ENCODE results near the gene CXCL1.

Gene CXCL1

DNA sequence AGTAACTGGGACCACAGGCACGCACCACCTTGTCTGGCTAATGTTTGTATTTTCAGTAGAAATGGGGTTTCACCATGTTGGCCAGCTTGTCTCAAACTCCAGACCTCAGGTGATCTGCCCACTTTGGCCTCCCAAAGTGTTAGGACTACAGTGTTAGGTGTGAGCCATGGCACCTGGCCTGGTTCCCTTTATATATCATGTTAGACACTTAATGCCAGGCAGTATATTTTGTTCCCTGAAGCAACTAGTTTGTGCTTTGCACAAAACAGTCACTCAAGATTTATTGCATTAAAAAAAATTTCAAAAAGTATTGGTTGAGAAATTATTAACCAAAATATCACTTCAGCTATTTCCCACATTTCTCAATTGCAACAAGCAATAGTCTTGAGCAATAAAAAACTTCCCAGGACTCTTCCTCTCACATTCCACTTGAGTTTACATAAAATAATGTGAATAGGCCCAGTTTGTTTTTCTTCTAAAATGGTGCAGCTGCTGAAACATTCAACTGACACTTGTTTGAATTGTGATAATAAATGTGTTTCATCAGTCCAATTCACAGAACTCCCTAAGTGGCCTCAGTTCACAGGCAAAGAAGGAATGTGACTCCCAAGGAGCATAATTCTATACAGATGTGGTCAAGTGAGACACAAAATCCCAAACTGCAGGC is 22.7 kb downstream of the CXCL1 start:
- H3K4ac ChIP-seq (ENCODE audit: low read depth in 1 of 2, low read length in 2 of 2) = peak overlapping the region; percentile 59 to 91
- H3K4me3 ChIP-seq (ENCODE audit: insufficient read depth in 1 of 2, low read depth in 1 of 2, low read length in 2 of 2) = peak overlapping the region in 1 of 2 experiments; percentile 12
- no peaks in the 10 kb centered on the region for H3K9me3 ChIP-seq (ENCODE audit: control insufficient read depth, low read length)
- peak overlapping the region; percentile 81 for H2AK5ac ChIP-seq (ENCODE audit: low read length, severe bottlenecking)
- DNase-seq = peak; percentile 79
- no peaks in the 10 kb centered on the region for H3K36me3 ChIP-seq (ENCODE audit: control insufficient read depth in 1 of 2, insufficient read depth in 2 of 2, low read depth in 1 of 2, low read length in 2 of 2)
- peak overlapping the region; percentile 80 for H4K8ac ChIP-seq (ENCODE audit: low read length)
- peak overlapping the region in 1 of 2 experiments; percentile 83 for H3K14ac ChIP-seq (ENCODE audit: low read length in 2 of 2)
- H3K23ac ChIP-seq (ENCODE audit: low read length in 2 of 2) = no peak overlapping the region
- no peak overlapping the region for H4K91ac ChIP-seq (ENCODE audit: low read length)
- peaks cover 9% of the 10 kb centered on the region for H3K4me1 ChIP-seq (ENCODE audit: control insufficient read depth, insufficient read depth, low read depth, low read length)
- no peaks in the 10 kb centered on the region for H3K27me3 ChIP-seq (ENCODE audit: control insufficient read depth in 1 of 2, insufficient read depth in 1 of 2, low read length in 2 of 2)
- H3K4me2 ChIP-seq (ENCODE audit: low read length, poor library complexity, severe bottlenecking) = no peak overlapping the region
- H3K18ac ChIP-seq (ENCODE audit: low read depth in 1 of 2, low read length in 2 of 2) = peak overlapping the region; percentile 13 to 89
- no peak overlapping the region for H2AFZ ChIP-seq (ENCODE audit: low read depth, low read length)
- H2BK12ac ChIP-seq (ENCODE audit: low read length in 2 of 2) = peak overlapping the region; percentile 57 to 98
- H3K79me1 ChIP-seq (replicated peaks; ENCODE audit: low read length, poor library complexity, severe bottlenecking) = no peaks in the 10 kb centered on the region
- no peak overlapping the region for H3K9ac ChIP-seq (ENCODE audit: low read length)
- no peak overlapping the region for H2BK15ac ChIP-seq (ENCODE audit: low read depth, poor library complexity, severe bottlenecking)
- peak overlapping the region; percentile 35 for H2BK120ac ChIP-seq (ENCODE audit: low read depth, low read length)
- peak overlapping the region; percentile 33 for H2BK5ac ChIP-seq (ENCODE audit: low read depth, low read length, poor library complexity, severe bottlenecking)
- WGBS = 90% methylated on average over 1 of the region's 1 CpG
- peak overlapping the region; percentile 88 for H3K27ac ChIP-seq (ENCODE audit: low read length, poor library complexity, severe bottlenecking)

DNA sequence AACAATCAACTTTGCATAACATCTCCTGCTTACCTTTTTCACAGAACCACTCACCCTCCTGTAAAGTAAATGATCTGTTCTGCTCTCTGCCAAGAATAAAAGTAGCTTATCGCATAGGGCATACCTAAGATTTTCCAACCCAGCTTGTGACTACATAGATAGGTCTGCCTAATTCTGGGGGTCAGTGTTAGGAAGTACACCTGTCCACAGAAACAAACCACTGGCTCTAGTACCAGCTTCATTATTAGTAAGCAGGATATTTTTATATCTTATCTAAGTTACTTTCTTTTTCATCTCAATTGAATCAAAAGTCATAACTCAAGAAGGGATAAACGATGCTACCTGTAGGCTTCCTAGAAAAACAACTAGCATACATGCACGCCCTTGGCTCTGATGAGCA is 23.8 kb downstream of the CXCL1 start:
- WGBS = 63% methylated on average over 2 of the region's 3 CpGs
- Histone ChIP-seq H3K18ac (ENCODE audit: low read depth in 1 of 2, low read length in 2 of 2) (peak overlapping the region; percentile 58 to 72), H3K23ac (ENCODE audit: low read length in 2 of 2) (no peak overlapping the region), H4K91ac (ENCODE audit: low read length) (no peak overlapping the region), H2BK15ac (ENCODE audit: low read depth, poor library complexity, severe bottlenecking) (no peak overlapping the region), H3K9ac (ENCODE audit: low read length) (no peak overlapping the region), H3K14ac (ENCODE audit: low read length in 2 of 2) (no peak overlapping the region), H2BK12ac (ENCODE audit: low read length in 2 of 2) (peak overlapping the region; percentile 73 to 92), H2BK120ac (ENCODE audit: low read depth, low read length) (no peak overlapping the region), H3K27me3 (ENCODE audit: control insufficient read depth in 1 of 2, insufficient read depth in 1 of 2, low read length in 2 of 2) (no peaks in the 10 kb centered on the region), H2AK5ac (ENCODE audit: low read length, severe bottlenecking) (peak overlapping the region; percentile 100), H2BK5ac (ENCODE audit: low read depth, low read length, poor library complexity, severe bottlenecking) (no peak overlapping the region), H3K4ac (ENCODE audit: low read depth in 1 of 2, low read length in 2 of 2) (no peak overlapping the region), H3K79me1 (replicated peaks; ENCODE audit: low read length, poor library complexity, severe bottlenecking) (no peaks in the 10 kb centered on the region), H3K27ac (ENCODE audit: low read length, poor library complexity, severe bottlenecking) (peak overlapping the region; percentile 81), H3K36me3 (ENCODE audit: control insufficient read depth in 1 of 2, insufficient read depth in 2 of 2, low read depth in 1 of 2, low read length in 2 of 2) (no peaks in the 10 kb centered on the region), H4K8ac (ENCODE audit: low read length) (no peak overlapping the region), H3K4me3 (ENCODE audit: insufficient read depth in 1 of 2, low read depth in 1 of 2, low read length in 2 of 2) (no peak overlapping the region), H3K9me3 (ENCODE audit: control insufficient read depth, low read length) (no peaks in the 10 kb centered on the region), H3K4me2 (ENCODE audit: low read length, poor library complexity, severe bottlenecking) (no peak overlapping the region), H2AFZ (ENCODE audit: low read depth, low read length) (no peak overlapping the region), H3K4me1 (ENCODE audit: control insufficient read depth, insufficient read depth, low read depth, low read length) (peaks cover 9% of the 10 kb centered on the region)
- DNase-seq = no peak

DNA sequence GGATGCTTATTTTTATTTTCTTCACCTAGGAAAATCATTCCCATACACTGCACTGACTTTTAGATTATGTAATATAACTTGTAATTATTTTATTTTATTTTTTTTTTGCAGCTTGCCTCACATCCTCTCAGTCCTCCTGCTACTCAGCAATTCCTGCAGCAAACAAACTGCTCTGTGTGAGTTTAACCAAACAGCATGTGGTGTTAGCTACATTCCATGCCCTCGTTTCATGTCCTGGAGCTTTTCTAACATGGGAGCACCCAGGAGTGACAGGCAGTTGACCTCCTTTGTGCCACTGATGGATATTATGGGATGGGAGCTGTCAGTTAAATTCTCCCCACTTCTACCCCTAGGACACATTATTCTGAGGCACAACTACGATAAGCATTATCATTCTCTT is 24.8 kb downstream of the CXCL1 start:
- 43% methylated on average over 1 of the region's 2 CpGs for WGBS

DNA sequence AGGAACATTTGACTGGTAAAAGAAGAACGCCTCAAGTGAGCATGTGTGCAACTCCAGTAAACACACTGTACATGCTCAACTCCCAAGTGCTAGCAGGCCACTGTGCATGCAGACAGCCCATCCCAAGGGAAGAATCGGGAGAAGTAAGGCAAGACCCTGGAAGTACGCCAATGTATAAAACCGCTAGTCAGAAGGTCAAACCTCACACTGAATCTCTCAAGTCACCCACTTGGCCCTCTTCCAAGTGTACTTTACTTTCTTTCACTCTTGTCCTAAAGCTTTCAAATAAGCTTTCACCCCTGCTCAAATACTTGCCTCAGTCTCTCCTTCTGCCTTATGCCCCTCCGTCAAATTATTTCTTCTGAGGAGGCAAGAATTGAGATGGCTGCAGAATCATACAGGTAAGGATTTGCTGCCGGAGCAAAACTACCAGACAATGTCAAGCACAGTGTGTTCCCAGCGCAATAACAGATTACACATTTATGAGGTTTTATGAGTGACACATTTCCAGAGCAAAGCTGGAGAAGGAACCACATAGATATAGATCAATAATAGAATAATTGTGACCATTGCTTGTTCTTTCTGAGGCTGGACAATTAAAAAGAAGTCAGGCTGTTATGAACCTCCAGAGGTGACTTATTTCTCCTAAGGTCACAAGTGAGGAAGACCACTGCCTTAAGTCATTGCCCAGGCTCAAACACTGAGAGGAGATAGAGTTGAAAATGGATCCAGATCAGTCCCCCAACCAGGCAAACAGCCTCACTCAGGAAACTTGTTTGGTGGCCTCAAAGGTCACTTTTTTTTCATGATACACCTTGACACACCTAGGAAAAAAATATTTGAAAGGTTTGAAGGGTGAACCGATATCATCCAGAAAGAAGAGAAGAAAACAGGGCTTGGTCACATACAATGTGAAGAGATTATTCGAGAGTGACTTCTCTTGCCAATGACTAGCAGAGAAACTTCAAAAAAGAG is 26.3 kb downstream of the CXCL1 start:
- Histone ChIP-seq H3K4ac (ENCODE audit: low read depth in 1 of 2, low read length in 2 of 2) (no peak overlapping the region), H3K4me1 (ENCODE audit: control insufficient read depth, insufficient read depth, low read depth, low read length) (peaks cover 9% of the 10 kb centered on the region), H4K91ac (ENCODE audit: low read length) (no peak overlapping the region), H3K9me3 (ENCODE audit: control insufficient read depth, low read length) (no peaks in the 10 kb centered on the region), H2BK5ac (ENCODE audit: low read depth, low read length, poor library complexity, severe bottlenecking) (no peak overlapping the region), H3K14ac (ENCODE audit: low read length in 2 of 2) (no peak overlapping the region), H2BK15ac (ENCODE audit: low read depth, poor library complexity, severe bottlenecking) (no peak overlapping the region), H4K8ac (ENCODE audit: low read length) (no peak overlapping the region), H2AFZ (ENCODE audit: low read depth, low read length) (no peak overlapping the region), H3K79me1 (replicated peaks; ENCODE audit: low read length, poor library complexity, severe bottlenecking) (no peaks in the 10 kb centered on the region), H3K18ac (ENCODE audit: low read depth in 1 of 2, low read length in 2 of 2) (peak overlapping the region in 1 of 2 experiments; percentile 65), H3K9ac (ENCODE audit: low read length) (no peak overlapping the region), H3K4me2 (ENCODE audit: low read length, poor library complexity, severe bottlenecking) (no peak overlapping the region), H3K36me3 (ENCODE audit: control insufficient read depth in 1 of 2, insufficient read depth in 2 of 2, low read depth in 1 of 2, low read length in 2 of 2) (no peaks in the 10 kb centered on the region), H2BK120ac (ENCODE audit: low read depth, low read length) (peak overlapping the region; percentile 87), H3K27me3 (ENCODE audit: control insufficient read depth in 1 of 2, insufficient read depth in 1 of 2, low read length in 2 of 2) (no peaks in the 10 kb centered on the region), H2AK5ac (ENCODE audit: low read length, severe bottlenecking) (peak overlapping the region; percentile 63), H3K23ac (ENCODE audit: low read length in 2 of 2) (no peak overlapping the region), H3K4me3 (ENCODE audit: insufficient read depth in 1 of 2, low read depth in 1 of 2, low read length in 2 of 2) (no peak overlapping the region), H2BK12ac (ENCODE audit: low read length in 2 of 2) (no peak overlapping the region), H3K27ac (ENCODE audit: low read length, poor library complexity, severe bottlenecking) (no peak overlapping the region)
- WGBS = 84% methylated on average over 9 of the region's 9 CpGs
- peak; percentile 62 for DNase-seq

More for the DNA sequence above, 24.8 kb downstream of the CXCL1 start:
- H3K18ac ChIP-seq (ENCODE audit: low read depth in 1 of 2, low read length in 2 of 2) = peak overlapping the region in 1 of 2 experiments; percentile 79
- H2AFZ ChIP-seq (ENCODE audit: low read depth, low read length) = no peak overlapping the region
- H2BK120ac ChIP-seq (ENCODE audit: low read depth, low read length) = no peak overlapping the region
- H3K4me1 ChIP-seq (ENCODE audit: control insufficient read depth, insufficient read depth, low read depth, low read length) = peaks cover 9% of the 10 kb centered on the region
- H3K23ac ChIP-seq (ENCODE audit: low read length in 2 of 2) = no peak overlapping the region
- H3K4ac ChIP-seq (ENCODE audit: low read depth in 1 of 2, low read length in 2 of 2) = peak overlapping the region in 1 of 2 experiments; percentile 62
- peak overlapping the region; percentile 18 for H3K27ac ChIP-seq (ENCODE audit: low read length, poor library complexity, severe bottlenecking)
- no peak overlapping the region for H2BK12ac ChIP-seq (ENCODE audit: low read length in 2 of 2)
- no peak overlapping the region for H3K14ac ChIP-seq (ENCODE audit: low read length in 2 of 2)
- peak; percentile 24 for DNase-seq
- peak overlapping the region; percentile 77 for H2AK5ac ChIP-seq (ENCODE audit: low read length, severe bottlenecking)
- H3K4me3 ChIP-seq (ENCODE audit: insufficient read depth in 1 of 2, low read depth in 1 of 2, low read length in 2 of 2) = no peak overlapping the region
- no peak overlapping the region for H2BK15ac ChIP-seq (ENCODE audit: low read depth, poor library complexity, severe bottlenecking)
- no peaks in the 10 kb centered on the region for H3K79me1 ChIP-seq (replicated peaks; ENCODE audit: low read length, poor library complexity, severe bottlenecking)
- no peaks in the 10 kb centered on the region for H3K9me3 ChIP-seq (ENCODE audit: control insufficient read depth, low read length)
- H3K36me3 ChIP-seq (ENCODE audit: control insufficient read depth in 1 of 2, insufficient read depth in 2 of 2, low read depth in 1 of 2, low read length in 2 of 2) = no peaks in the 10 kb centered on the region
- no peak overlapping the region for H3K9ac ChIP-seq (ENCODE audit: low read length)
- H3K4me2 ChIP-seq (ENCODE audit: low read length, poor library complexity, severe bottlenecking) = no peak overlapping the region
- no peak overlapping the region for H2BK5ac ChIP-seq (ENCODE audit: low read depth, low read length, poor library complexity, severe bottlenecking)
- H3K27me3 ChIP-seq (ENCODE audit: control insufficient read depth in 1 of 2, insufficient read depth in 1 of 2, low read length in 2 of 2) = no peaks in the 10 kb centered on the region
- no peak overlapping the region for H4K8ac ChIP-seq (ENCODE audit: low read length)
- H4K91ac ChIP-seq (ENCODE audit: low read length) = no peak overlapping the region

Data from mesenchymal stem cell (in vitro differentiated cells and primary cell).